SK-N-SH (cell line): ENCODE results near the gene EFHD1. TPM values are rescaled to one million over a fixed set of nuclear protein-coding genes. Genes with fewer than 3 reads are reported as not detected.

ENCODE experiments used
- CTCF ChIA-PET: fragments of 300-600, 350-600 bp; formaldehyde crosslinking; extraction: SDS; loops from one replicate; lab custom pipeline; 2021; lab: Yijun Ruan, JAX
- POLR2A ChIA-PET: fragments of 350-600 bp; sonication (Branson Sonifier 250); formaldehyde crosslinking; extraction: SDS; loops from one replicate; lab custom pipeline; 2020; ENCODE audit warnings: antibody characterized with exemption, inconsistent platforms; lab: Yijun Ruan, JAX
- DNase-seq: peaks from one replicate; pipeline ENCODE4 v3.0.0; 2012
- H2AFZ ChIP-seq: fragments of 200-600 bp; sonication (generic); 2 replicates; pipeline ENCODE4 v1.8.1; 2016; ENCODE audit warnings: antibody characterized with exemption, mild to moderate bottlenecking, low read depth
- H3F3A ChIP-seq: fragments of 200-600 bp; sonication (generic); replicated peaks from 2 replicates; pipeline ENCODE3; 2016; ENCODE audit warnings: antibody characterized with exemption, mild to moderate bottlenecking; ENCODE audit not compliant: insufficient read depth
- H3K27ac ChIP-seq, 2 experiments: fragments of 200-500 bp in 1 of 2; fragments of 200-600 bp in 1 of 2; sonication (Bioruptor generic) in 1 of 2; sonication (generic), shearing (Covaris generic) in 1 of 2; 2 replicates each; pipeline versions ENCODE4 v1.5.1 to v1.6.1; 2014 to 2016; ENCODE audit warnings: low read depth in 2 of 2, inconsistent platforms in 1 of 2, low read length in 1 of 2, mild to moderate bottlenecking in 1 of 2, mixed read lengths in 1 of 2
- H3K27me3 ChIP-seq: fragments of 200-600 bp; sonication (generic), shearing (Covaris generic); 2 replicates; pipeline ENCODE4 v1.6.1; 2016; ENCODE audit warnings: mixed run types; ENCODE audit not compliant: insufficient read depth
- H3K36me3 ChIP-seq, 2 experiments: fragments of 200-500 bp in 1 of 2; fragments of 200-600 bp in 1 of 2; sonication (Bioruptor generic) in 1 of 2; sonication (generic) in 1 of 2; replicated peaks in 1 of 2; 2 replicates each; pipeline versions ENCODE3 to v1.5.1; 2014 to 2016; ENCODE audit warnings: low read length in 1 of 2, mild to moderate bottlenecking in 1 of 2; ENCODE audit not compliant: insufficient read depth in 2 of 2, control insufficient read depth in 1 of 2
- H3K4me1 ChIP-seq, 2 experiments: fragments of 200-500 bp in 1 of 2; fragments of 200-600 bp in 1 of 2; sonication (Bioruptor generic) in 1 of 2; sonication (generic), shearing (Covaris generic) in 1 of 2; 2 replicates each; pipeline versions ENCODE4 v1.5.1 to v1.6.1; 2014 to 2016; ENCODE audit warnings: low read depth in 1 of 2, low read length in 1 of 2, mixed run types in 1 of 2; ENCODE audit not compliant: insufficient read depth in 2 of 2, control insufficient read depth in 1 of 2
- H3K4me2 ChIP-seq: fragments of 200-600 bp; sonication (generic), shearing (Covaris generic); 2 replicates; pipeline ENCODE4 v1.6.1; 2017; ENCODE audit warnings: mixed run types
- H3K4me3 ChIP-seq, 2 experiments: fragments of 200-500 bp in 1 of 2; fragments of 200-600 bp in 1 of 2; sonication (Bioruptor generic) in 1 of 2; sonication (generic), shearing (Covaris generic) in 1 of 2; 2 replicates each; pipeline versions ENCODE4 v1.5.1 to v1.8.1; 2014 to 2016; ENCODE audit warnings: low read depth in 2 of 2, inconsistent platforms in 1 of 2, low read length in 1 of 2, mild to moderate bottlenecking in 1 of 2, mixed read lengths in 1 of 2, moderate library complexity in 1 of 2
- H3K79me2 ChIP-seq: fragments of 200-600 bp; sonication (generic); 2 replicates; pipeline ENCODE4 v1.8.1; 2017; ENCODE audit warnings: mild to moderate bottlenecking; ENCODE audit not compliant: insufficient read depth
- H3K9ac ChIP-seq: fragments of 200-600 bp; sonication (generic); 2 replicates; pipeline ENCODE4 v1.6.1; 2017; ENCODE audit warnings: mixed run types
- H3K9me2 ChIP-seq: fragments of 200-600 bp; sonication (generic); 2 replicates; pipeline ENCODE4 v1.6.1; 2017; ENCODE audit warnings: mixed run types
- H3K9me3 ChIP-seq: fragments of 200-600 bp; sonication (generic); 2 replicates; pipeline ENCODE4 v1.6.1; 2017; ENCODE audit warnings: mixed run types, mild to moderate bottlenecking, moderate library complexity
- H4K20me1 ChIP-seq: fragments of 200-600 bp; sonication (generic); 2 replicates; pipeline ENCODE4 v1.6.1; 2017; ENCODE audit warnings: mild to moderate bottlenecking, mixed run types; ENCODE audit not compliant: insufficient read depth
- ELF1 ChIP-seq: IDR thresholded peaks from 2 replicates; pipeline ENCODE4 v1.4.0; 2012
- GATA2 ChIP-seq: sonication (generic); formaldehyde crosslinking; IDR thresholded peaks from 2 replicates; pipeline ENCODE4 v1.5.0; 2020; ENCODE audit warnings: mild to moderate bottlenecking, missing genetic modification reagents
- JUND ChIP-seq: IDR thresholded peaks from 2 replicates; pipeline ENCODE4 v1.4.0; 2012
- NRF1 ChIP-seq: IDR thresholded peaks from 2 replicates; pipeline ENCODE4 v1.6.1; 2012; ENCODE audit warnings: low read depth, mild to moderate bottlenecking, low read length
- RFX5 ChIP-seq: IDR thresholded peaks from 2 replicates; pipeline ENCODE4 v1.6.1; 2012; ENCODE audit warnings: mild to moderate bottlenecking, improper control_type of control experiment, low read length
- SIN3A ChIP-seq: IDR thresholded peaks from 2 replicates; pipeline ENCODE4 v1.6.1; 2012; ENCODE audit warnings: low read depth, mild to moderate bottlenecking, low read length, moderate library complexity, borderline replicate concordance
- SMC3 ChIP-seq: IDR thresholded peaks from 2 replicates; pipeline ENCODE4 v1.6.1; 2012; ENCODE audit warnings: low read depth, low read length, improper control_type of control experiment
- TCF12 ChIP-seq: IDR thresholded peaks from 2 replicates; pipeline ENCODE4 v1.4.0; 2012
- YY1 ChIP-seq: IDR thresholded peaks from 2 replicates; pipeline ENCODE4 v1.4.0; 2012; ENCODE audit warnings: low read depth, mild to moderate bottlenecking
- ZBTB33 ChIP-seq: IDR thresholded peaks from 2 replicates; pipeline ENCODE4 v1.4.0; 2012; ENCODE audit warnings: low read depth, borderline replicate concordance
- WGBS: methylation state at CpG from one replicate; pipeline ENCODE4 v1.1.6; 2017; ENCODE audit warnings: low lambda C conversion rate; 5-methylcytosine and 5-hydroxymethylcytosine counted together
- polyA plus RNA-seq, 3 experiments: library from polyadenylated mRNA; depleted of rRNA; stranded (reverse); fragments of >200 nt; gene quantifications; 2 replicates each; pipeline ENCODE4 v1.2.3, GENCODE V29; 2012
- TF ChIP-seq, protein P1 (sequence below): IDR thresholded peaks from 2 replicates; pipeline ENCODE4 v1.6.1; 2012; ENCODE audit warnings: mild to moderate bottlenecking, low read depth, low read length, moderate library complexity
- TF ChIP-seq, protein P2 (sequence below): fragments of 150-350 bp; IDR thresholded peaks from 2 replicates; pipeline ENCODE4 v1.6.1; 2017; ENCODE audit warnings: antibody characterized with exemption, low read length, low read depth, borderline replicate concordance
- TF ChIP-seq, protein P3 (sequence below): IDR thresholded peaks from 2 replicates; pipeline ENCODE4 v1.4.0; 2012; ENCODE audit warnings: low read depth, borderline replicate concordance
- TF ChIP-seq, protein P4 (sequence below): IDR thresholded peaks from 2 replicates; pipeline ENCODE4 v1.4.0; 2012; ENCODE audit warnings: low read depth
- TF ChIP-seq, protein P5 (sequence below): IDR thresholded peaks from 2 replicates; pipeline ENCODE4; 2012

Gene EFHD1
- polyA plus RNA-seq, 1 of the 3 experiments (the other 2 are of a cell fraction): not detected

GRCh38 chr2:232653441-232653840 is 20.0 kb downstream of the EFHD1 start:
- Histone ChIP-seq H2AFZ (no peak overlapping the region), H3F3A (no peaks in the 10 kb centered on the region), H3K4me3 (no peak overlapping the region), H3K9ac (no peak overlapping the region), H3K4me2 (no peak overlapping the region), H3K4me1 (no peaks in the 10 kb centered on the region), H3K9me3 (no peaks in the 10 kb centered on the region), H3K27ac (no peak overlapping the region), H3K9me2 (no peaks in the 10 kb centered on the region), H3K27me3 (no peaks in the 10 kb centered on the region), H3K36me3 (no peaks in the 10 kb centered on the region), H3K79me2 (no peaks in the 10 kb centered on the region), H4K20me1 (no peaks in the 10 kb centered on the region)
- no peak for TF ChIP-seq YY1
- TF ChIP-seq RFX5: no peak
- TF ChIP-seq SMC3: no peak
- TF ChIP-seq, protein P1, sequence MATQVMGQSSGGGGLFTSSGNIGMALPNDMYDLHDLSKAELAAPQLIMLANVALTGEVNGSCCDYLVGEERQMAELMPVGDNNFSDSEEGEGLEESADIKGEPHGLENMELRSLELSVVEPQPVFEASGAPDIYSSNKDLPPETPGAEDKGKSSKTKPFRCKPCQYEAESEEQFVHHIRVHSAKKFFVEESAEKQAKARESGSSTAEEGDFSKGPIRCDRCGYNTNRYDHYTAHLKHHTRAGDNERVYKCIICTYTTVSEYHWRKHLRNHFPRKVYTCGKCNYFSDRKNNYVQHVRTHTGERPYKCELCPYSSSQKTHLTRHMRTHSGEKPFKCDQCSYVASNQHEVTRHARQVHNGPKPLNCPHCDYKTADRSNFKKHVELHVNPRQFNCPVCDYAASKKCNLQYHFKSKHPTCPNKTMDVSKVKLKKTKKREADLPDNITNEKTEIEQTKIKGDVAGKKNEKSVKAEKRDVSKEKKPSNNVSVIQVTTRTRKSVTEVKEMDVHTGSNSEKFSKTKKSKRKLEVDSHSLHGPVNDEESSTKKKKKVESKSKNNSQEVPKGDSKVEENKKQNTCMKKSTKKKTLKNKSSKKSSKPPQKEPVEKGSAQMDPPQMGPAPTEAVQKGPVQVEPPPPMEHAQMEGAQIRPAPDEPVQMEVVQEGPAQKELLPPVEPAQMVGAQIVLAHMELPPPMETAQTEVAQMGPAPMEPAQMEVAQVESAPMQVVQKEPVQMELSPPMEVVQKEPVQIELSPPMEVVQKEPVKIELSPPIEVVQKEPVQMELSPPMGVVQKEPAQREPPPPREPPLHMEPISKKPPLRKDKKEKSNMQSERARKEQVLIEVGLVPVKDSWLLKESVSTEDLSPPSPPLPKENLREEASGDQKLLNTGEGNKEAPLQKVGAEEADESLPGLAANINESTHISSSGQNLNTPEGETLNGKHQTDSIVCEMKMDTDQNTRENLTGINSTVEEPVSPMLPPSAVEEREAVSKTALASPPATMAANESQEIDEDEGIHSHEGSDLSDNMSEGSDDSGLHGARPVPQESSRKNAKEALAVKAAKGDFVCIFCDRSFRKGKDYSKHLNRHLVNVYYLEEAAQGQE: no peak
- TF ChIP-seq, protein P2, sequence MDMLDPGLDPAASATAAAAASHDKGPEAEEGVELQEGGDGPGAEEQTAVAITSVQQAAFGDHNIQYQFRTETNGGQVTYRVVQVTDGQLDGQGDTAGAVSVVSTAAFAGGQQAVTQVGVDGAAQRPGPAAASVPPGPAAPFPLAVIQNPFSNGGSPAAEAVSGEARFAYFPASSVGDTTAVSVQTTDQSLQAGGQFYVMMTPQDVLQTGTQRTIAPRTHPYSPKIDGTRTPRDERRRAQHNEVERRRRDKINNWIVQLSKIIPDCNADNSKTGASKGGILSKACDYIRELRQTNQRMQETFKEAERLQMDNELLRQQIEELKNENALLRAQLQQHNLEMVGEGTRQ: no peak
- no peak for TF ChIP-seq SIN3A
- TF ChIP-seq JUND: no peak
- no peak for TF ChIP-seq ELF1
- TF ChIP-seq GATA2 (CRISPR knock-in tag): no peak
- no peak for TF ChIP-seq TCF12
- TF ChIP-seq, protein P3, sequence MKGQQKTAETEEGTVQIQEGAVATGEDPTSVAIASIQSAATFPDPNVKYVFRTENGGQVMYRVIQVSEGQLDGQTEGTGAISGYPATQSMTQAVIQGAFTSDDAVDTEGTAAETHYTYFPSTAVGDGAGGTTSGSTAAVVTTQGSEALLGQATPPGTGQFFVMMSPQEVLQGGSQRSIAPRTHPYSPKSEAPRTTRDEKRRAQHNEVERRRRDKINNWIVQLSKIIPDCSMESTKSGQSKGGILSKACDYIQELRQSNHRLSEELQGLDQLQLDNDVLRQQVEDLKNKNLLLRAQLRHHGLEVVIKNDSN: no peak
- TF ChIP-seq, protein P4, sequence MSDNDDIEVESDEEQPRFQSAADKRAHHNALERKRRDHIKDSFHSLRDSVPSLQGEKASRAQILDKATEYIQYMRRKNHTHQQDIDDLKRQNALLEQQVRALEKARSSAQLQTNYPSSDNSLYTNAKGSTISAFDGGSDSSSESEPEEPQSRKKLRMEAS: no peak
- TF ChIP-seq ZBTB33: no peak
- TF ChIP-seq, protein P5, sequence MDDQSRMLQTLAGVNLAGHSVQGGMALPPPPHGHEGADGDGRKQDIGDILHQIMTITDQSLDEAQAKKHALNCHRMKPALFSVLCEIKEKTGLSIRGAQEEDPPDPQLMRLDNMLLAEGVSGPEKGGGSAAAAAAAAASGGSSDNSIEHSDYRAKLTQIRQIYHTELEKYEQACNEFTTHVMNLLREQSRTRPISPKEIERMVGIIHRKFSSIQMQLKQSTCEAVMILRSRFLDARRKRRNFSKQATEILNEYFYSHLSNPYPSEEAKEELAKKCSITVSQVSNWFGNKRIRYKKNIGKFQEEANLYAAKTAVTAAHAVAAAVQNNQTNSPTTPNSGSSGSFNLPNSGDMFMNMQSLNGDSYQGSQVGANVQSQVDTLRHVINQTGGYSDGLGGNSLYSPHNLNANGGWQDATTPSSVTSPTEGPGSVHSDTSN: no peak
- no peak for TF ChIP-seq NRF1
- DNase-seq: no peak
- 83% methylated on average over 5 of the region's 7 CpGs for WGBS
- ChIA-PET POLR2A (no interaction called here), CTCF (interaction anchor here (1.0 kb wide), 1 partner anchor 20 kb away, joined by 3 read pairs; the partner anchor contains the start of gene EFHD1)
